ENCODE measurements around the gene LDLRAD3.

DNA sequence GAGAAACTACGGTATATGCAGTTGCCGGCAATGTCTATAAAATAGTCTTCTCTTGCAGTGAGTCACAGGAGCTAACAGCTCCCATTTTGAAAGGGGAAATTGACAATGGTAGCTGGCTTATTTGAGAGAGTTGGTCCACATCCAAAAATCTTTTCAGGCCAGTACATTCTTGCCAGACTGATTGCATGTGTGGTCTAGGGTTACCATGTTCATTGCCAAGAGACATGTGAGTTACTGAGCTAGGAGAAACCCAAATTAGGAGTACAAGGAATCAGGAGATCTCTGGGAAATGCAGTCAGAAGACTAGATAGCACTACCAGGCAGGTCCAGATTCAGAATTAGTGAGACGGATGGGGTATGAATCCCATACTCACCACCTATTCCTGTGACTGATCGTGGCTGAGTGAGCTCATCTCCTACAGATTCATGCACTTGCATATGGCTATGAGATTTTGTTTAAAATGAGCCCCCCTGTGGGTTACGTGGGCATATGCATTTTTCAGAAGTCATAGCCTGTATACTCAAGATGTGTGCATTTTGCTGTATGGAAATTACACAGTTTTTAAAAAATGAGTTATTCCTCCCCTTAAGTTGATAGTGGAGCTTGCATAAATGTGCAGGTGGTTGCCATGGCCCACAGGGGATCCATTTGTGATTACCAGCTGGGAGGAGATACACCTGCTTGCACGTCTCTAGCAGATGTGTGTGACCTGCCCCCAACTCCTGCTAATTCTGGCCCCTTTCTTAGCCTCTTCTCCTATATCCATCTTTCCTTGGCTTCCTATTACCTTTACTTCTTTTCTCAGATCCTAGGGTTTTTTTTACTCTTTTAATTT lies 242.7 kb downstream of the LDLRAD3 start:
- TF ChIP-seq, protein P1, sequence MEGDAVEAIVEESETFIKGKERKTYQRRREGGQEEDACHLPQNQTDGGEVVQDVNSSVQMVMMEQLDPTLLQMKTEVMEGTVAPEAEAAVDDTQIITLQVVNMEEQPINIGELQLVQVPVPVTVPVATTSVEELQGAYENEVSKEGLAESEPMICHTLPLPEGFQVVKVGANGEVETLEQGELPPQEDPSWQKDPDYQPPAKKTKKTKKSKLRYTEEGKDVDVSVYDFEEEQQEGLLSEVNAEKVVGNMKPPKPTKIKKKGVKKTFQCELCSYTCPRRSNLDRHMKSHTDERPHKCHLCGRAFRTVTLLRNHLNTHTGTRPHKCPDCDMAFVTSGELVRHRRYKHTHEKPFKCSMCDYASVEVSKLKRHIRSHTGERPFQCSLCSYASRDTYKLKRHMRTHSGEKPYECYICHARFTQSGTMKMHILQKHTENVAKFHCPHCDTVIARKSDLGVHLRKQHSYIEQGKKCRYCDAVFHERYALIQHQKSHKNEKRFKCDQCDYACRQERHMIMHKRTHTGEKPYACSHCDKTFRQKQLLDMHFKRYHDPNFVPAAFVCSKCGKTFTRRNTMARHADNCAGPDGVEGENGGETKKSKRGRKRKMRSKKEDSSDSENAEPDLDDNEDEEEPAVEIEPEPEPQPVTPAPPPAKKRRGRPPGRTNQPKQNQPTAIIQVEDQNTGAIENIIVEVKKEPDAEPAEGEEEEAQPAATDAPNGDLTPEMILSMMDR (IDR thresholded peaks at IDR 0.05): no peak
- TF ChIP-seq EZH2phosphoT487 (IDR thresholded peaks at IDR 0.05): no peak
